ENCODE results near the gene RNU6-1. TPM values are rescaled to one million over a fixed set of nuclear protein-coding genes. Genes with fewer than 3 reads are reported as not detected.

Gene RNU6-1
- total and polyA plus RNA-seq, 2 donors (not counting 3 experiments of a cell fraction or from before 2014, with no cell fraction given): not detected

Small RNA genes within 50 kb of the gene (small RNA-seq; reads per million reads assigned to genes)
- gene RNU6-1 (ENCODE audit: insufficient read depth, insufficient read length, low read depth, low replicate concordance): 0.88 reads per million

Other genes with a start within 250 kb of the RNU6-1 start
- gene SKOR1, start 14.5 kb downstream of the RNU6-1 start, total RNA-seq: 0.09 and 0.15 TPM in 2 replicates
- 0.05 and 0.06 TPM in 2 replicates for gene SKOR1, start 14.5 kb downstream of the RNU6-1 start, polyA plus RNA-seq
- 24.2 and 32.3 TPM in 2 replicates for gene PIAS1, start 214.3 kb upstream of the RNU6-1 start, total RNA-seq
- 23.7 and 29.0 TPM in 2 replicates for gene PIAS1, start 214.3 kb upstream of the RNU6-1 start, polyA plus RNA-seq

Data from endothelial cell of umbilical vein (primary cell).